Muscle of leg (tissue), 11 donors: ENCODE measurements around the gene ADARB2. TPM values are rescaled to one million over a fixed set of nuclear protein-coding genes. Genes with fewer than 3 reads are reported as not detected.
"Not testable (repeated sequence)": the region's sequence is repeated elsewhere in the genome, so short reads cannot be mapped to it uniquely, and the experiment has no call there.

Experiments used
- DNase-seq: peaks from one replicate; pipeline ENCODE4 v3.0.0; 2013
- H3K27ac ChIP-seq: one replicate; pipeline ENCODE4 v1.5.1; 2013; ENCODE audit warnings: mild to moderate bottlenecking, low read length, control low read depth
- H3K27me3 ChIP-seq: one replicate; pipeline ENCODE4 v1.6.1; 2013; ENCODE audit warnings: low read length; ENCODE audit not compliant: control insufficient read depth, insufficient read depth
- H3K36me3 ChIP-seq: one replicate; pipeline ENCODE4 v1.6.1; 2013; ENCODE audit warnings: low read length; ENCODE audit not compliant: control insufficient read depth, insufficient read depth
- H3K4me1 ChIP-seq: one replicate; pipeline ENCODE4 v1.6.1; 2013; ENCODE audit warnings: low read length; ENCODE audit not compliant: control insufficient read depth, insufficient read depth
- H3K4me3 ChIP-seq: one replicate; pipeline ENCODE4 v1.5.1; 2013; ENCODE audit warnings: low read length, control low read depth
- H3K9me3 ChIP-seq: replicated peaks from 2 replicates; pipeline ENCODE4 v1.6.1; 2013; ENCODE audit warnings: low read depth, low read length; ENCODE audit not compliant: control insufficient read depth
- WGBS: methylation state at CpG from one replicate; pipeline ENCODE4 v1.1.5; 2013; ENCODE audit warnings: missing lambda C conversion rate; ENCODE audit not compliant: insufficient coverage; 5-methylcytosine and 5-hydroxymethylcytosine counted together
- polyA plus RNA-seq, 8 donors: library from polyadenylated mRNA; unstranded; fragments of 120-200 nt; gene quantifications; one replicate each; pipeline versions ENCODE4 v1.2.1 to v1.2.3, GENCODE V29; 2013; ENCODE audit warnings: inconsistent platforms in 1 of 8, low replicate concordance in 1 of 8; ENCODE audit not compliant: insufficient read length in 8 of 8, insufficient read depth in 1 of 8
- total RNA-seq: library from RNA; stranded (reverse); fragments of 120-200 nt; gene quantifications from one replicate; pipeline ENCODE4 v1.2.4, GENCODE V29; 2013

Gene ADARB2
- total and polyA plus RNA-seq, 9 donors, result 0.13 to 0.38 (median 0.23) TPM

DNA sequence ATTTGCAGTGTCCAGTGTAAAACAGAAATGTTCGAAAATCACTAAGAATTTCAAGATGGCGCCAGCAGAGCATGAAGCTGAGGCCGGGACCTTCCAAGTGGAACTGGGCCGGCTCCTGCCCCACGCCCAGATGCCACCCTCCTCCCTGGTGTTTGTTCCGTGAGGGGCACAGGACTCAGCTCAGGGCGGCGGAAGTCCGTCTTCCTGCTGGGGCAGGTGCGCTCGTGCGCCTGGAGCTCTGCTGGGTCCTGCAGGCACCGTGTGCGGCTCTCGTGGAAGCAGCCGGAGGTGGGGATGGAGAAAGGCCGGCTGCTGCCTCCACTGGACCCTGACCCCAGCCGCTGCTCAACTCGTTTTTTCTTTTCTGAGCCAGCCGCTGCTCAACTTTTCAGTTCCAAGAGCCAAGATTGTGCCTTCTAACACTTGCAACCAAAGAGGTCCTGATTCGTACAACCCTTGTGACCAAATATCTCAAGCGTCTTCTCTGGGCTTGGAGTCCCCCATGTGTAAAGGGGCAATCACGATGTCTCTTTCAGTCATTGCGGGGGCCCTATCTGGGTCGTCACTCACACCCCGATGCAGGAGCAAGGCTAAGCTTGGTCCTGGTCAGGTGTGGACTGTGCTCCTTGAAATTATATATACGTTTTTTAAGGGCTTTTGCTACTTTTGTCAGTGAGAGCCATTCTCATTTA, 334.4 kb downstream of the ADARB2 start:
- no peak overlapping the region for H3K27ac ChIP-seq
- peaks cover 6% of the 10 kb centered on the region for H3K27me3 ChIP-seq
- no peak overlapping the region for H3K4me3 ChIP-seq
- WGBS, result 93% methylated on average over 21 of the region's 27 CpGs
- H3K9me3 ChIP-seq, result no peaks in the 10 kb centered on the region
- no peaks in the 10 kb centered on the region for H3K36me3 ChIP-seq
- peaks cover 10% of the 10 kb centered on the region for H3K4me1 ChIP-seq
- DNase-seq, result no peak

DNA sequence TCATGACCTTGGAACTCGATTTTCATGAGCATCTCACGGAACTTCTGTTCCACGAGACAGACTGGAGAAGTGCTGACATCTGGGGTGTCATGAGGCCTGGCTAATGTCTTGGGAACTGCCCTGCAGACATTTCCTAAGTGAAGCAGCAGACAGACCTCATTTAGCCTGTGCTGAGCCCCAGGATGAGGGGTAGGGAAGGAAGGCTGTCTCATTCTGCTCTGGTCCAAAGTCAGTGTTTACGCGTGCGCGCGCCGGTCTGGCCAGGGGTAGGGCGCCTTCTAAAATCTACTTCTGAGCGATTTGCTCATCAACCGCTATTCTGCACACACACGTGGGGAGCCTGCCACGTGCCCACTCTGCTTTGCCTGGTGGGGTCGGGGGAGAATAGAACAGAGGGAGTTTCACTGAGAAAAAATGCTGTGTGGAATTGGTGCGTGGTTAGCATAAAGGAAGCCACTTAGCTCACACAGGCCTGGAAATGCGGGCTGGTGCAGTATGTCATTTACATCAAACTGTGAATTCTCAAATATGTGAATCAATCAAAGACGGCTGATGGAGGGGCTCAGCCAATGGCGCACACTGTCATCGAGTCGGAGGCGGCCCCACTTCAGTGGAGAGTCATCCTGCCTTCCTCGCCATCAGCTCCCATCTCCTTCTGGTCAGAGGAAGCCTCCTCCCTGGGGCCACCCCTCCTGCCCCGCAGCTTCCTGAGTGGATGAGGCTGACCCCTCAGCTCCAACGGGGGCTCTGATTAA, 335.1 kb downstream of the ADARB2 start:
- H3K27ac ChIP-seq, result no peak overlapping the region
- H3K27me3 ChIP-seq, result peaks cover 6% of the 10 kb centered on the region
- H3K36me3 ChIP-seq, result no peaks in the 10 kb centered on the region
- 79% methylated on average over 24 of the region's 25 CpGs for WGBS
- H3K9me3 ChIP-seq, result no peaks in the 10 kb centered on the region
- no peak for DNase-seq
- H3K4me1 ChIP-seq, result peaks cover 10% of the 10 kb centered on the region
- H3K4me3 ChIP-seq, result no peak overlapping the region

DNA sequence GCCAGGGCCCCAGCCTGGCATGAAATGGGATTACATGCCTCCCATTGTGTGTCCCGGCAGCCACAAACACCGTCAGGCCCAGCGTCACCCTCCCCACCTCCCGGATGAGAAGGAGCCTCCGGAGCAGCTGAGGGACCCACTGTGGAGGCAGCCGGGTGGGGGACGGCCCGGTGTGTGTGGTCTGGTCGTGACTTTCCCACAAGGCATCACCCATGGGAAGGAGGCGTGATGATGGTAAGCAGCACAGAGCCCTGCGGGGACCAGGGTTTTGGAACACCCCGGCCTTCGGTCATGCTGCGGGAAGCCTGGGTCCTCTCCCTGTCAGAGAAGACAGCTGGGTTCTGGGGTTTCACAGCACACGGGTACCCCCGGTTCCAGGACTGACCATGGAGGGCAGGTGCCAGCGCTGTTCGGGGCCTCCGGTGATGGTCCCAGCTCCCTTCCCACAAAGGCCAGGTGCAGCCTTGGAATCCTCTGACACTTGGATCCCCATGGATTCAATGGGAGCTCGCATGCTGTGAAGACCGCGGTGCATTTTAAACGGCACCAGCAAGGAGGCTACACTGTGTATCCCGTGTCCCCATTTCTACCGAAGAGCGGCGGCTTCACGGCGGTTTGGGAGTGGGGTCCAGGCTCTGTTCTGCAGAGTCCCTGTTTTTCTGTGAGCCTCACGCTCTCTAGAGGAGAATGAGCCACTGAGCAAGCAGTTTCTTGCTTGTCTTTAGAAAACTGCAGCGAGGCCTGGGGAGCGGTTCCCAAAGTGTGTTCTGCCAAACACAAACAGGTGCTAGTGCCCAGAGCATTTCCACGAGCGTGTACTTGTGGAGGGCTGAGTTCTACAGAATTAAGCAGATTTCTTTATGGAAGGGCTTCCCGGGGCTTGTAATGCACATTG, 336.0 kb downstream of the ADARB2 start:
- H3K4me3 ChIP-seq, result no peak overlapping the region
- peaks cover 6% of the 10 kb centered on the region for H3K27me3 ChIP-seq
- H3K9me3 ChIP-seq, result no peaks in the 10 kb centered on the region
- 82% methylated on average over 29 of the region's 35 CpGs for WGBS
- peaks cover 10% of the 10 kb centered on the region for H3K4me1 ChIP-seq
- no peak overlapping the region for H3K27ac ChIP-seq
- DNase-seq, result no peak
- no peaks in the 10 kb centered on the region for H3K36me3 ChIP-seq

DNA sequence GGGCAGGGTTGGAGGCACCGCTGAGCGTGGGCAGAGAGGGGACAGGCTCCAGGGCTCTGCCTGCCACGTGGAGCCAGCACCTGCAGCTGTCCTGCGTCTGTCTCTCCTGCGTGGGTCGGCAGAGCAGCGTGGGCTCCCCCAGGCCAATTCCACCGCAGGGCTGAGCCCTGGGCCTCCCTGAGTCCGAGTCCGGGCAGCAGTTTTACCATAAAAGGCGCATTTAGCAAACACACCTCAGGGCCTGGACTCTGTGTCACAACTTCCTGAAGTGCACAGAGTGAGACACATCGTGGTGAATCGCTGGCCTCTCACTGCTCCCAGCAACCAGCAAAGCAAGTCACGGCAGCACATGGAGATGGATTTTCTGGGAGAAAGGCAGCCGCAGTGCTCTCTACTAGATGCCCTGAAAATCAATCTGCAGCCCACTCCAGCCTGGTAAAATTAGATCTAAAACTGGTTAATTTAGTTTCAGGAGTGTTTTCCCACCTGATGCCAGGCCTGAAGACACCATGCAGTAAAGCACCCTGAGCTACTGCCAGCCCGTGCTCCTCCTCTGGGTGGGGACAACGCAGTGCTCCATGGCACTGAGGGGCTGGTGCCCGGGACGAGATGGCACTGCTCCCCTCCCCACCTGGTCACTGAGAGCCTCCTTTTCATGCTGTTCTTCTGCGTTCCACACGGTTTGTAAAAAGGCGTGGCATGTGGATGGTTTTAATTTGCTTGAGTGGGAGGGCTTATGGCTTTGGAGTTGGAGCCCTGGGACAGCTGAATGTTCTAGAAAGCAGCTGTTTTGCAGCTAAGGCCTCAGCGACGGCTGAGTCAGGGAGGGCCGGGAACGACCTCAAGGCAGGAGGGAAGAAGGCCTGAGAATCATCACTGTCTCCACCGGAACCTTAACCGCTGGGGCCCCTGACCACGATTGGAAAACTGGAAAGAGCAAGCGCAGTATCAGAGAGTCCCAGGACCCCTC, 336.9 kb downstream of the ADARB2 start:
- H3K4me3 ChIP-seq, result no peak overlapping the region
- H3K27me3 ChIP-seq, result peaks cover 3% of the 10 kb centered on the region
- WGBS, result 51% methylated on average over 22 of the region's 30 CpGs
- H3K9me3 ChIP-seq, result no peaks in the 10 kb centered on the region
- peak; percentile 55 for DNase-seq
- no peak overlapping the region for H3K27ac ChIP-seq
- peaks cover 10% of the 10 kb centered on the region for H3K4me1 ChIP-seq
- H3K36me3 ChIP-seq, result no peaks in the 10 kb centered on the region

DNA sequence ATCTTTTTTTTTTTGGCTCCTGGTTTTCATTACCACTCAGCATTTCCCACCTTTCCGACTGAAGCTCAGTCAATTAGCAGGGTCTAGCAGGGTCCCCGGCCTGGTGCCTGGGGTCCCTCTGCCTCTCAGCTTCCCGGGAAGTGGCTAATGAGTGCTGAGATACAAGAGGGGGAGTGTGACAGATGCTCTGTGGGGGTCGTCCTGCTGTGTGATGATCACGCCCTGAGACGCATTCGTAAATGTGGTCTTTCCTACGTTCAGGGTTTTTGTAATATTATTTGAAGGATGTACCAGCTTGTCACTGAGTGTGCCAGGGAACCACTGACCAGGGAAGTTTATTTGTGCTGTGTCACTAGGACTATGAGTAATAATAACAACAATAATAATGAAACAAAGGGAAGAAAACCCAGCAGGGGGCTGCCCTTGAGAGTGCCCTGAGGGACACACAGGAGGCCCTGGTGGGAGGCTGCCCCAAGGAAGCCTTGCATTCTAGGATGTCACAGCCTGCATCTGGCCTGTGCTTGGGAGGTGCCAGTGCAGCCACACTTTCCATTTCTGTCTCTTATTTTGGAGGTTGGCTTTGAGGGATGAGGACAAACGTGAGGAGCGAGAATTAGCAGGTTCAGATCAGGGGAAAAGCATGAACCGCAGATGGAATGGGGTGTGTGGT, 337.8 kb downstream of the ADARB2 start:
- peaks cover 3% of the 10 kb centered on the region for H3K27me3 ChIP-seq
- 67% methylated on average over 4 of the region's 11 CpGs for WGBS
- no peak overlapping the region for H3K4me3 ChIP-seq
- peaks cover 10% of the 10 kb centered on the region for H3K4me1 ChIP-seq
- no peaks in the 10 kb centered on the region for H3K36me3 ChIP-seq
- DNase-seq, result no peak
- no peaks in the 10 kb centered on the region for H3K9me3 ChIP-seq
- H3K27ac ChIP-seq, result no peak overlapping the region

DNA sequence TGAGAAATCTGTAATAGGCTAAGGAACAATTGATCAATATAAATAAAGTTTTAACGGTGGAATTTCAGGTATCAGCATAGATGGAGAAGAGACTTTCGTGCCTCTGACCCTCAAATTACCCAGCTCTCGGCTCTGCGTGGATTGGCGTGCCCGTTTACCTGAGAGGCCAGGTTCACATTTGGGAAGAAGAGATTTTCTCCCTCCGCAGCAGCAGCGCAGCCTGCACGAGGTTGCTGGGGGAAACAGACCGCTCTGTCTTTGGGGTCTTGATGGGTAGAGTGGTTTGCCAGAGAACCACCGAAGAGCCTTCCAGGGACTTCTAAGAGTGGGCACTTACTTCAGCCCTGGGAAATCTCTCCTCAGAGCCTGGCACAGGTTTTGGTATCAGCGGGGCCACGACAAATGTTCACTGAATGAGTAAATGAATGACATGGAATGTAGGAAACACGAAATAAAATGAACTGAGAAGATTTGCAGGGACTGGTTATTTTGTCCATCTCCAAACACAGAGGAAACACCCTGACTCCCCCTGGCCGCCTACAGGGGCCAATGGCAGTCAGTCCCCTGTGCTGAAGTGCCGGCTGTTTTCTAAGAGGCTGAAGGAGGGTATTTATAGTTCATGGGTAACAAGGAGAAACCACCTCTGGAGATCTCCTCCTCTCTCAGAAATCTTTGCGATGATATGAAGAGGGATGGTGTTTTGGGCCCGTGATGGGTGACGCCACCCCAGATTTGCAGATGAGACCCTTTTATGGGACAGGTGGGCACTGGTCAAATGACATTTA, 338.5 kb downstream of the ADARB2 start:
- 96% methylated on average over 10 of the region's 19 CpGs for WGBS
- H3K27me3 ChIP-seq, result peaks cover 3% of the 10 kb centered on the region
- H3K36me3 ChIP-seq, result no peaks in the 10 kb centered on the region
- DNase-seq, result no peak
- no peak overlapping the region for H3K4me3 ChIP-seq
- H3K27ac ChIP-seq, result no peak overlapping the region
- no peaks in the 10 kb centered on the region for H3K9me3 ChIP-seq
- H3K4me1 ChIP-seq, result peaks cover 10% of the 10 kb centered on the region

DNA sequence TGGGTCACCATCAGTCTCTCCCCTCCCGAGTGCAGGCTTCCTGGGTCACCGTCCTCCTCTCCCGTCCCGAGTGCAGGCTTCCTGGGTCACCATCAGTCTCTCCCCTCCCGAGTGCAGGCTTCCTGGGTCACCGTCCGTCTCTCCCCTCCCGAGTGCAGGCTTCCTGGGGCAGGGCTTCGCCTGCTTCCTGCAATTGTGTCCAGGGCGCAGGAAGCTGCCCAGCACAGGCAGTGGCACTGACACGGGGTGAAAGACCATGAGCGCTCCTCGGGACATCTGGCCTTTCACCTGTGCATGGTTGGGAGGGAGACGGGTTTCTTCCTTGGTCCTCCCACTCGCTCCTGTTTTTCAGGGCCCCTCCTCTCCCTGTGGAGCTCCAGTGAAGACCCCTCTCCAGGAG, 339.2 kb downstream of the ADARB2 start:
- H3K27me3 ChIP-seq, result not testable (repeated sequence)
- 74% methylated on average over 10 of the region's 15 CpGs for WGBS

DNA sequence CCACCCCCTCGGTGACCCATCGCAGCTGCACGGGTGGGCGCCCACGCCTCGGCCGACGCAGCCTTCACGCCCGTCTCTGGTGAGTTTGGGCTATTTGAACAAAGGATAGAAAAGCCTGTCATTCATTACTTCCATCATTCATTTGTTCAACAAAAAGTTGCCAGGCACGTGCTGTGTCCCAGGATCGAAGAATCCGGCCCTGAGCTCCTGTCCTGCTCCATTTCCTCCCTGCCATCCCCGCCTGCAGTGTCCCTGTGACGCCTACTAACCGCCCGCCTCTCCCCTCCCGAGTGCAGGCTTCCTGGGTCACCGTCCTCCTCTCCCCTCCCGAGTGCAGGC, 341.1 kb downstream of the ADARB2 start:
- Histone ChIP-seq H3K4me1 (peaks cover 8% of the 10 kb centered on the region), H3K27me3 (peaks cover 3% of the 10 kb centered on the region), H3K36me3 (no peaks in the 10 kb centered on the region), H3K9me3 (no peaks in the 10 kb centered on the region), H3K4me3 (no peak overlapping the region), H3K27ac (no peak overlapping the region)
- no peak for DNase-seq
- 84% methylated on average over 18 of the region's 20 CpGs for WGBS

More for the DNA sequence above, 339.2 kb downstream of the ADARB2 start:
- not testable (repeated sequence) for H3K9me3 ChIP-seq, H3K4me3 ChIP-seq, H3K36me3 ChIP-seq, DNase-seq, H3K27ac ChIP-seq
- peaks cover 10% of the 10 kb centered on the region for H3K4me1 ChIP-seq
